Measurements from ENCODE around the gene ACVR1B. TPM values are rescaled to one million over a fixed set of nuclear protein-coding genes. Genes with fewer than 3 reads are reported as not detected.

Gene ACVR1B
- total and polyA plus RNA-seq, 2 donors (not counting 3 experiments of a cell fraction or from before 2014, with no cell fraction given) = 29.0 to 33.7 TPM

DNA sequence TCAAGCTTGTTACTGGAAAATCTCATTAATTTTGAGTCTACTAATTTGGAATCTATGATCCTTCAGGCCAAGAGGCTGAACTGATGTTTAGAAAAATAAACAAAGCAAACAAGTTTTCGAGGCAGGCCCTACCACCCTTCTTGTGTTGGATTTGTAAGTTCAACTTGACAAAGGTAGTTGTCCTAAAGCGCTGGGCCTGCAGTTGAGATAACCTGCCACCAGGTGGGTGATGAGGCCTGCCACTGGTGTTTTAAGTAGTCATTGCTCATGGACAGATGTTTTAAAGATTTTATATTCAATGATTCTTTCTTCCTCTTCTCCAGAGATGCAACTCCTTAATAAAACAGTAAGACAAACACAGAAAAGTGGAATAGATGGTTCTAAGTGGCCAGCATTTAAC, 24.8 kb upstream of the ACVR1B start:
- Histone ChIP-seq H2AFZ (ENCODE audit: low read depth, low read length) (no peak overlapping the region), H3K9me1 (replicated peaks; ENCODE audit: control insufficient read depth, extremely low read depth, insufficient read depth, low read length) (no peaks in the 10 kb centered on the region), H3K9ac (replicated peaks; ENCODE audit: extremely low read depth, insufficient read depth, low read length) (peak overlapping the region; percentile 86), H3K27ac (ENCODE audit: insufficient read depth, low read depth, low read length) (peak overlapping the region; percentile 99), H3K79me2 (ENCODE audit: control insufficient read depth, insufficient read depth, low read length) (no peaks in the 10 kb centered on the region), H3K9me3 (replicated peaks; ENCODE audit: control insufficient read depth, insufficient read depth, low read length) (no peaks in the 10 kb centered on the region), H3K4me3 (replicated peaks in 1 of 3; ENCODE audit: insufficient read depth in 1 of 3, low read depth in 1 of 3, low read length in 3 of 3) (no peak overlapping the region), H3K27me3 (ENCODE audit: control insufficient read depth in 2 of 2, insufficient read depth in 2 of 2, low read length in 2 of 2) (no peaks in the 10 kb centered on the region), H4K20me1 (replicated peaks; ENCODE audit: control insufficient read depth, extremely low read depth, insufficient read depth, low read length) (no peaks in the 10 kb centered on the region), H3K4me2 (ENCODE audit: insufficient read depth, low read length) (peak overlapping the region; percentile 53), H3K4me1 (ENCODE audit: control insufficient read depth, extremely low read depth, insufficient read depth, low read length) (peaks cover 54% of the 10 kb centered on the region), H3K36me3 (ENCODE audit: control insufficient read depth in 2 of 2, extremely low read depth in 1 of 2, insufficient read depth in 2 of 2, low read length in 2 of 2) (no peaks in the 10 kb centered on the region)
- FAIRE-seq (peak; percentile 83), DNase-seq (ENCODE audit: low read depth, low spot score) (peak; percentile 88)
- TF ChIP-seq, protein P1, sequence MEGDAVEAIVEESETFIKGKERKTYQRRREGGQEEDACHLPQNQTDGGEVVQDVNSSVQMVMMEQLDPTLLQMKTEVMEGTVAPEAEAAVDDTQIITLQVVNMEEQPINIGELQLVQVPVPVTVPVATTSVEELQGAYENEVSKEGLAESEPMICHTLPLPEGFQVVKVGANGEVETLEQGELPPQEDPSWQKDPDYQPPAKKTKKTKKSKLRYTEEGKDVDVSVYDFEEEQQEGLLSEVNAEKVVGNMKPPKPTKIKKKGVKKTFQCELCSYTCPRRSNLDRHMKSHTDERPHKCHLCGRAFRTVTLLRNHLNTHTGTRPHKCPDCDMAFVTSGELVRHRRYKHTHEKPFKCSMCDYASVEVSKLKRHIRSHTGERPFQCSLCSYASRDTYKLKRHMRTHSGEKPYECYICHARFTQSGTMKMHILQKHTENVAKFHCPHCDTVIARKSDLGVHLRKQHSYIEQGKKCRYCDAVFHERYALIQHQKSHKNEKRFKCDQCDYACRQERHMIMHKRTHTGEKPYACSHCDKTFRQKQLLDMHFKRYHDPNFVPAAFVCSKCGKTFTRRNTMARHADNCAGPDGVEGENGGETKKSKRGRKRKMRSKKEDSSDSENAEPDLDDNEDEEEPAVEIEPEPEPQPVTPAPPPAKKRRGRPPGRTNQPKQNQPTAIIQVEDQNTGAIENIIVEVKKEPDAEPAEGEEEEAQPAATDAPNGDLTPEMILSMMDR (IDR thresholded peaks at IDR 0.05; ENCODE audit: extremely low read depth in 1 of 2, insufficient read depth in 1 of 2, low read depth in 1 of 2, low read length in 2 of 2) = peak; percentile 60
- TF ChIP-seq, protein P2, sequence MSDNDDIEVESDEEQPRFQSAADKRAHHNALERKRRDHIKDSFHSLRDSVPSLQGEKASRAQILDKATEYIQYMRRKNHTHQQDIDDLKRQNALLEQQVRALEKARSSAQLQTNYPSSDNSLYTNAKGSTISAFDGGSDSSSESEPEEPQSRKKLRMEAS (IDR thresholded peaks at IDR 0.05; ENCODE audit: insufficient read depth, insufficient read length) = no peak
- intact Hi-C loops (cut with micrococcal nuclease) = loop anchor here (1.0 kb wide), 5 partner anchors 14 to 97 kb away; partner anchors contain the start of gene ACVR1B
- dilution Hi-C loops (cut with MboI; ENCODE audit: extremely low pct_ligation_motif_present, low sequenced_read_pairs) = no loop called here
- no TSS peak for BruUV-seq (replicated peaks)
- ChIA-PET POLR2A (interaction anchor here (1.0 to 1.8 kb wide), 3 partner anchors 8 to 41 kb away, joined by 3 to 5 read pairs (median 3); no protein-coding TSS in a partner anchor), CTCF (interaction anchor here (0.9 to 12.8 kb wide), 20 partner anchors 11 to 98 kb away, joined by 3 to 393 read pairs (median 6); partner anchors contain the start of gene ANKRD33)

DNA sequence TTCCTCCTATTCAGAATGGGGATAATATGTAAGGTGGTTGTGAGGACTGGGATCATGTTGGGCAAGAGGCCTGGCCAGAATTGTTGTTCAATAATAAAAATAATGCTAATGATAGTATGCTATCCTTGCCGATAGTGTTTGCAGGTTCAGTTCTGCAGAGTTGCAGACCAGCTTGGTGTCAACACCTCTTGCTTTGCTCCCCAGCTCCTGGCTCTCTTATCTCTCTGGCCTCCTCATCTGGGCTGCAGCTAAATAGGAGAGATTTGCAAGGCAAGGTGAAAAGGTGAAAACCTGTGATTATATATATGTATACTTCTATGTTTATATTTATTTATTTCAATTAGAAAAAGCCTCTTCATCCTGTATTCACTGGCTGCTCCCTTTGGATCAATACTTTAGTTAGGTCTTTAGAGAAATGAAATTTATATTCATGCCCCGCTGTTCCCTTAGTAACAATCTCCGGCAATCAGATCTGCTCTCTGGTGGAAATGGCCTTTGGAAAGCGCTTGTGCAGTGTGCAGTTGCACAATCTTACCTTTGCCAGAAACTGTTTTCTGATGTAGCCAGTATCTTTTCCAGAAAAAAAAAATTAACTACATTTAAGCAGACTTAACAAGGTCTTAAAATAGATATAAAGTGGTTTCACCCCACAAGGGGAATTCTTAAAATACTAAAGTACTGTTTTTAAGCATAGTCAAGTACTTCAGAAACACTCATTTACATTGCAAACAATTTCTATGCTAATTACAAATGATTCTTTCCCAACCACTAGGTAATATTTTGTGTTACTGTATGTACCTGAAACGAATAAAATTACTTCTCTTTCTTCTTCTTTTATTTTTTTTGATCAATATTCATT, 19.1 kb upstream of the ACVR1B start:
- no TSS peak for BruUV-seq (replicated peaks)
- H3K4me1 ChIP-seq (ENCODE audit: control insufficient read depth, extremely low read depth, insufficient read depth, low read length) = no peaks in the 10 kb centered on the region
- no peak for FAIRE-seq
- H3K9me1 ChIP-seq (replicated peaks; ENCODE audit: control insufficient read depth, extremely low read depth, insufficient read depth, low read length) = no peaks in the 10 kb centered on the region
- no peaks in the 10 kb centered on the region for H3K9me3 ChIP-seq (replicated peaks; ENCODE audit: control insufficient read depth, insufficient read depth, low read length)
- no peaks in the 10 kb centered on the region for H3K27me3 ChIP-seq (ENCODE audit: control insufficient read depth in 2 of 2, insufficient read depth in 2 of 2, low read length in 2 of 2)
- ChIA-PET POLR2A (no interaction called here), CTCF (interaction anchor here (1.7 kb wide), 1 partner anchor 42 kb away, joined by 4 read pairs; no protein-coding TSS in a partner anchor)
- no peak for DNase-seq (ENCODE audit: low read depth, low spot score)
- no peak overlapping the region for H3K4me2 ChIP-seq (ENCODE audit: insufficient read depth, low read length)
- H2AFZ ChIP-seq (ENCODE audit: low read depth, low read length) = no peak overlapping the region
- no peaks in the 10 kb centered on the region for H3K36me3 ChIP-seq (ENCODE audit: control insufficient read depth in 2 of 2, extremely low read depth in 1 of 2, insufficient read depth in 2 of 2, low read length in 2 of 2)
- dilution Hi-C loops (cut with MboI; ENCODE audit: extremely low pct_ligation_motif_present, low sequenced_read_pairs) = no loop called here
- no peak overlapping the region for H3K4me3 ChIP-seq (replicated peaks in 1 of 3; ENCODE audit: insufficient read depth in 1 of 3, low read depth in 1 of 3, low read length in 3 of 3)
- TF ChIP-seq GATA2 (IDR thresholded peaks at IDR 0.05; ENCODE audit: insufficient read depth, insufficient read length, low read depth, low read length) = no peak
- no peak for TF ChIP-seq JUN (IDR thresholded peaks at IDR 0.05; ENCODE audit: borderline replicate concordance, insufficient read depth, insufficient read length, low read depth)
- TF ChIP-seq POLR2AphosphoS5 (IDR thresholded peaks at IDR 0.05; ENCODE audit: insufficient read depth, low read depth, low read length) = no peak
- no peak for TF ChIP-seq POLR2A (IDR thresholded peaks at IDR 0.05; ENCODE audit: low read depth, low read length)
- TF ChIP-seq FOS (IDR thresholded peaks at IDR 0.05; ENCODE audit: borderline replicate concordance, insufficient read depth, low read length) = no peak
- no peak overlapping the region for H3K27ac ChIP-seq (ENCODE audit: insufficient read depth, low read depth, low read length)
- H3K9ac ChIP-seq (replicated peaks; ENCODE audit: extremely low read depth, insufficient read depth, low read length) = no peak overlapping the region
- H3K79me2 ChIP-seq (ENCODE audit: control insufficient read depth, insufficient read depth, low read length) = no peaks in the 10 kb centered on the region
- intact Hi-C loops (cut with micrococcal nuclease) = no loop called here
- no peaks in the 10 kb centered on the region for H4K20me1 ChIP-seq (replicated peaks; ENCODE audit: control insufficient read depth, extremely low read depth, insufficient read depth, low read length)
